Measurements from ENCODE around the gene ZNF467. TPM values are rescaled to one million over a fixed set of nuclear protein-coding genes. Genes with fewer than 3 reads are reported as not detected.

ZNF467 gene
- total RNA-seq, 1 experiment from 2014 or later = 3.0 TPM

DNA sequence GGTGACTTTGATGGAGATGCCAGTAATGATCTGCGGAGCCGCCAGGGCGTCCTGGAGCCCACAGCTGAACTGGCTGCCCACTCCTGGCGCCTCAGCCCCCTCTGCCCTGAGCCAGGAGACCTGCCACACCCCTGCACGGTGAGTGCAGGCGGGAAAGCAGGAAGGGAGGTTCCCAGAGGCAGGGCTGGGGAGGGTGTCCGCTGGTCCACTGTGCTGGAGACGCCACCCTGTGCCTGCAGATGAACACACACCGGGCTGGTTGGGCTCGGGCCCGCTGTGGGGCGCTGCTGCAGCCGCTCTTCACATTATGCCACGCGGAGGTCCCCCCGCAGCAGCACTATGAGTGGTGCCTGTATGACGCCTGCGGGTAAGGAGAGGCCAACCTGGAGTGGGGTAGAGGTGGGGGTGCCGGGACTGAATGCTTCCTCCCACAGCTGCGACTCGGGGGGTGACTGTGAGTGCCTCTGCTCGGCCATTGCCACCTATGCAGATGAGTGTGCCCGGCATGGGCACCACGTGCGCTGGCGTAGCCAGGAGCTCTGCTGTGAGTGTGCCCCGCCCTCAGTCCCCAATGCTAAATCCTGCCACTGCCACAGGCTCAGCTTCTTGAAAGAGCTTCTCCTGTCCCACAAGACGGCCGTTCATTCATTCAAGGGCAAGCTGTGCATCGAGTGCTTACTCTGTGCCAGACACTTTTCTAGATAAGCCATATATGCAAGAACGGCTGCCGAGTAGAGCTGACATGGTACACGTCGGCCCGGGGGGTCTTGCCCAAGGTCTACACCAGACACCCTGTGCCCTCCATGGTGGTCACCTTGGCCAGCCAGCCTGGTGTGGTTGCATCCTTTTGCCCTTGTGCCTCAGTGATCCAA, 14.3 kb upstream of the ZNF467 start:
- DNase-seq (ENCODE audit: low spot score) = no peak

DNA sequence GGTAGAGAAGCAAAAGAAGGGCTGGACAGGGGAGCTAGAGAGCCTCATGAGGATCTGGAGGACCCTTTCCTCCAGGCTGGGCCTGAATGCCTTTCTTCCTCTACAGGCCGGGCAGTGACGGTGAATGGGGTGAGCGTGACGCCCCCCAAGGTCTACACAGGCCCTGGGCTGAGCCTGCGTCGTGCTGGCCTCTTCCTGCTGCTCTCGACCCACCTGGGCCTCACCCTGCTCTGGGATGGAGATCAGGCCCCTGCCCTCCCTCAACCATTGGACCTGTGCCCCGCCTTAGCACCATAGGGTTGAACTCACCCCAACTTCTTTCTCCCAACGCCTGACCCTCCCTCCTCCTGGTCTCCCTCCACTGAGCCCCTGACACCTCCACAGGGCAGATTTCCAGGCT, 12.6 kb upstream of the ZNF467 start:
- no peak for DNase-seq (ENCODE audit: low spot score)

DNA sequence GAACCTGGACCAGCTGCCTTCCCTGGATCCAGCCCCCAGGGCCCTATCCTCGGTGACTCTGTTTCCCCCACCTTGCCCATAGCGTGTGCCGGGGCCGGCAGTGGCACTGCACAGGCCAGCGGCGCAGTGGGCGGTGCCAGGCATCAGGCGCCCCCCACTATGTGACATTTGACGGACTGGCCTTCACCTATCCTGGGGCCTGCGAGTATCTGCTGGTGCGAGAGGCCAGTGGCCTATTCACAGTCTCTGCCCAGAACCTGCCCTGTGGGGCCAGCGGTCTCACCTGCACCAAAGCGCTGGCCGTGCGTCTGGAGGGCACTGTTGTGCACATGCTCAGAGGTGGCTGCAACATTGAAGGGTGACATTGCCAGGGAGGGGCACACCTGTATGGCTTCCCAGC, 12.0 kb upstream of the ZNF467 start:
- DNase-seq (ENCODE audit: low spot score) = no peak

DNA sequence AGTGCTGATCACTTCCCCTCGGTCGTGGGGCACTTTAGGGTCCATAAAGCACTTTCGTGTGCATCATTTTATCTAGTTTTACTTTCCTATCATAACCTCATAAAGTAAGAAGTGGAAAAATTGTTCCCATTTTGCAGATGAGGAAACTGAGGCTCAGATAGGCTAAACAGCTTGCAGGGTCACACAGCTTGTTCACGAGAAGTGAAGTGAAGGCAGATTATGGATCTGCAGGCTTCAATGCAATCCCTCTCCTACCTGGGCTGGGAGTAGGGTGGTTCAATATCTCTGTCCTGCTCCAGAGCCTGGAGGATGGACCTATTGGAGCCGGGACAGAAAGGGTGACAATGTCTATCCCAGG, 10.8 kb upstream of the ZNF467 start:
- DNase-seq (ENCODE audit: low spot score) = no peak

DNA sequence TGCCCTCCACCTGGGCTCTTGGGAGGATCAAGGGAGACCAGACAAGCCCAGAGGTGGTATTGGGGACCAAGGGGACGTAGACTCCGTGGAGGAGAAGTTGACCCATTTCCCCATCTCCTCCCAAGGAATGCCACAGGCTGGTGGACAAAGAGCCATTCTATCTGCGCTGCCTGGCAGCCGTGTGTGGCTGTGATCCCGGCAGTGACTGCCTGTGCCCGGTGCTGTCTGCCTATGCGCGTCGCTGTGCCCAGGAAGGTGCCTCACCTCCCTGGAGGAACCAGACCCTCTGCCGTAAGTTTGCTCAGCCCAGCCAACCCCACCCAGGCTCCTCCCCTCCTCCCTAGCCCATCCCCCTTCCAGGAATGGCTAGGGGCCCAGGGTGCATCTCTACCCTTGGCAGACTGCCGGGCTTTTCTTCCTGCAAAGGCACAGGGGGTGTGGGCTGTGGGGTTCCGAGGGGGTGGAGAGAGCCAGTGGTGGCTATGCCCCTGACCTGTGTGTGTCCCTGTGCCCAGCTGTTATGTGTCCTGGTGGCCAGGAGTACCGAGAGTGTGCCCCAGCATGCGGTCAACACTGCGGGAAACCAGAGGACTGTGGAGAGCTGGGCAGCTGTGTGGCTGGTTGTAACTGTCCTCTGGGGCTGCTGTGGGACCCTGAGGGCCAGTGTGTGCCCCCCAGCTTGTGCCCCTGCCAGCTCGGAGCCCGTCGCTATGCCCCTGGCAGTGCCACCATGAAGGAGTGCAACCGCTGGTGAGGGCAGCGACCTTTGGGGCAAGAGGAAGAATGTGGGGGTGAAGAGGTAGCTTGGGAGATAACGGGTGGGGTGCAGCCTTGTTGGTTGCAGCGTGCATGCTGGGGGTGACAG, 10.2 kb upstream of the ZNF467 start:
- no peak for DNase-seq (ENCODE audit: low spot score)

DNA sequence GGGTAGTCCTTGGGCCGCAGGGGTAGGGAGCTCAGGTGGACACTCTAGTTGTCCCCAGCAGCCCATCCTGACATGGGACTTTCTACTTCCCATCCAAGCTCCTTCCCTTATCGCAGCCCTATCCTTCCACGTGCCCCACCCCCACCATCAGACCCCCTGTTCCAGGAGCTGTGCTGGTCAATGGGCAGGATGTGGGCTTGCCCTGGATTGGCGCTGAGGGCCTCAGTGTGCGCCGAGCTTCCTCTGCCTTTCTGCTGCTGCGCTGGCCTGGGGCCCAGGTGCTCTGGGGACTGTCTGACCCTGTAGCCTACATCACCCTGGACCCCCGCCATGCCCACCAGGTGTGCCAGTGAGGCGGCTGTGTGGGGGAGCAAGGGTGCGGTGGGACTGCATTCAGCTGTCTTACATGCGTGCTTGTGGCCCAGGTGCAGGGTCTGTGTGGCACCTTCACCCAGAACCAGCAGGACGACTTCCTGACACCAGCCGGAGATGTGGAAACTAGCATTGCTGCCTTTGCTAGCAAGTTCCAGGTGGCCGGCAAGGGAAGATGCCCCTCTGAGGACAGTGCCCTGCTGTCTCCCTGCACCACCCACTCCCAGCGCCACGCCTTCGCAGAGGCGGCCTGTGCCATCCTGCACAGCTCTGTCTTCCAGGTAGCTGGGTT, 9.4 kb upstream of the ZNF467 start:
- DNase-seq (ENCODE audit: low spot score) = no peak

DNA sequence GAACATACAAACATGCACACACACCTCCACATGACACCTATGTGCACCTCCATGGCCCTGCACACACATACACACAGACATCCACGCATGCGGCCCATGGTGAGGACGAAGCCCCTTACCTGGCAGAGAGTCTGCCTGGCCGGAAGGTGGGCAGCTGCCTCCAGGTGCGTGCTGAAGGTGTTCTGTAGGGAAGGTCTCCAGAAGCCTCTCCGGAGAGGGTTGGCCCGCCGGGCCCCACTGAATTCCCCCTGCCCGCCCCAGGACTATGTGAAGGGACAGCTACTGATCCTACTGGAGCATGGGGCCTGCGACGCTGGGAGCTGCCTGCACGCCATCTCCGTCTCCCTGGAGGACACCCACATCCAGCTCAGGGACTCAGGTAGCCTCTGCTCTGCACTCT, 8.5 kb upstream of the ZNF467 start:
- DNase-seq (ENCODE audit: low spot score) = no peak

DNA sequence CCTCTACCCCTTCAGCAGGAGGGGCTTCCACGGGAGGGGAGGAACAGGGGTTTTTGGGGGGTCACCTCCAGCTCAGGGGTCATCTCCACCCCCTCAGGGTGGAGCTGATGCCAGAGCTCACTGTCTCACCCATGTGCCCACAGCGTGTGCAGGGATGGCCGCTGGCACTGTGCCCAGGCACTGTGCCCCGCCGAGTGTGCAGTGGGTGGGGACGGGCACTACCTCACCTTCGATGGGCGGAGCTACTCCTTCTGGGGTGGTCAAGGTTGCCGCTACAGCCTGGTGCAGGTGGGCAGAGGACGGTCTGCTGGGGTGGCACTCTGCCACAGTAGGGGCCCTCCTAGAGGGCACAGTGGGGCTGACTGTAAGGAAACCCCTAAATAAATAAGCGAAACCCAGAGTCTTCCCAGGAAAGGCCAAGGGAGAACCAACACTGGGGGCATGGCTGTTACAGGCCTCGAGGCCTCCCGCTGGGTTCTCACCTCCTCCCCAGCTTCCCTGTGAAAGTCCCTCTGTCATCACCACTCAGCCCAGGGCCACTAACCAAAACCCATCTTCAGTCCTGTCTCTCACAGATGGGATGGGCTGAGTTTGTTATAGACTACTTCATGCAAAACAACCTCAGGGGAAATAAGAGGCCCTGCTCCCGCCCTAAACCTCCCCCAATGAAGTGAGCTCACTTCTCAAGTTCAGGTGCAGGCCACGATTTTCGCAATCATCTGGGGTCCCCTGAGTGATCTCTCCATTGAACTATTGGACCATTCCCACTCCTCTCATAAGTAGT, 7.4 kb upstream of the ZNF467 start:
- DNase-seq (ENCODE audit: low spot score) = no peak

DNA sequence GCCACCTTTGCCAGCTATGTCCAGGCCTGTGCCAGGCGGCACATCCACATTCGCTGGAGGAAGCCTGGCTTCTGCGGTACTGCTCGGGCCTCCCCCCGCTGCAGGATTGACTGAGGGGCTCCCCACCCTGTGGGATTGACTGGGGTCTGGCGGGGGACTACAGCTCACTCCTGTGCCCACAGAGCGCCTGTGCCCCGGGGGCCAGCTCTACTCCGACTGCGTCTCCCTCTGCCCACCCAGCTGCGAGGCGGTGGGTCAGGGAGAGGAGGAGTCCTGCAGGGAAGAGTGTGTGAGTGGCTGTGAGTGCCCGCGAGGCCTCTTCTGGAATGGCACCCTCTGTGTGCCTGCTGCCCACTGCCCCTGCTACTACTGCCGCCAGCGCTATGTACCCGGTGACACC, 6.7 kb upstream of the ZNF467 start:
- no peak for DNase-seq (ENCODE audit: low spot score)

DNA sequence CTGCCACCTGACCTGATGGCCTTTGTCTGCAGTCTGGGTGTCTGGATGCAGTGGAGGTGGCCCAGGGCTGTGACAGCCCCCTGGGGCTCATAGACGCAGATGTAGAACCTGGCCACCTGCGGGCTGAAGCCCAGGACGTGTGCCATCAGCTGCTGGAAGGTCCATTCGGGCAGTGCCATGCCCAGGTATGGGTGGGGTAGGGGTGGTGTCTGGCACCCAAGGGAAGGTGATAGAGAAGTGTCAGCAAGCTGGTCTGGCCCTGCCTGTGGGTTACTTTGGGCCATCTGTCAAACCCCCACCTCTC, 6.1 kb upstream of the ZNF467 start:
- no peak for DNase-seq (ENCODE audit: low spot score)

DNA sequence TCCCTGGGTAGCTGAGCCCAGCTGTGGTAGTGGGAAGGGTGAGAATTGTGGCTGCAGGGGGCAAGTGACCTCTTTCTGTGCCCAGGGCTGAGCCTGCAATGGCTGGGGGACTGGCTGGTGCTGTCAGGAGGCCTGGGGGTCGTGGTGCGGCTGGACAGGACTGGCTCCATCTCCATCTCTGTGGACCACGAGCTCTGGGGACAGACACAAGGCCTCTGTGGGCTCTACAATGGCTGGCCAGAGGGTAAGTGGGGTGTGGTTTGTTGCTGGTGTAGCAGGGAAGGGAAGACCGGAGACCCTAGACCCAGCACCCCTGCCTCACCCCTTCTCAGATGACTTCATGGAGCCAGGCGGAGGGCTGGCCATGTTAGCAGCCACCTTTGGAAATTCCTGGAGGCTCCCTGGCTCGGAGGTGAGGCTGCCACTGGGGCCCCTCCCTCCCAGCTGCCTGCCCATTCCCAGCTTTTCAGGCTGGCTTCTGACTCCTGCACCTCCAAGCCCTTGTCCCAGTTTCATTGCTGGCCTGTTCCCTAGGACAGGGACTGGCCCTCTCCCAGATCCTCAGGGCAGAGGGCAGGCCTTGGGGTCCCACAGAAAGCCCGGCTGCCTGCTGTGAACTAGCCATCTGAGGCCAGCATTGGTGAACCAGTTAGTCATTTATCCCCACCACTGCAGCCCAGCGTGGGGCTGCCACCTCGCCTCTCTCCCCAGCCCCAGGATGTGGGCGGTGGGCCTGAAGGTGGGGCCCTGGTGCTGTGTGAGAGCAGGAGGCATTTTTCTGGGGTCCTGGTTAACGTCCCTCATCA, 5.5 kb upstream of the ZNF467 start:
- no peak for DNase-seq (ENCODE audit: low spot score)

DNA sequence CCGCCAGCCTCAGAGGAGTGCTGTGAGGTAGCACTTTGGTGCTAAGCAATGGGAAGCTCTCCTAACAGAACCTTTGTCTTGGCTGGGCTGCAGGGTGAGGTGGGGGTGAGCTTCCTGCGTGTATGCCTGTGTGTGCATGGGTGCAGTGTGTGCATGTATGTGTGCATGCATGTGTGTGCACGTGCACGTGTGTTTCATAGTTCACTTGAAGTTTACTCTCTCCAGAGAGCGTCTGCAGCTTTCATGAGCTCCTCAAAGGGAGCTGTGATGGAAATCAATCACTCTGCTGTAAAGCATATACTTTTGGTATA, 4.9 kb upstream of the ZNF467 start:
- DNase-seq (ENCODE audit: low spot score) = no peak

DNA sequence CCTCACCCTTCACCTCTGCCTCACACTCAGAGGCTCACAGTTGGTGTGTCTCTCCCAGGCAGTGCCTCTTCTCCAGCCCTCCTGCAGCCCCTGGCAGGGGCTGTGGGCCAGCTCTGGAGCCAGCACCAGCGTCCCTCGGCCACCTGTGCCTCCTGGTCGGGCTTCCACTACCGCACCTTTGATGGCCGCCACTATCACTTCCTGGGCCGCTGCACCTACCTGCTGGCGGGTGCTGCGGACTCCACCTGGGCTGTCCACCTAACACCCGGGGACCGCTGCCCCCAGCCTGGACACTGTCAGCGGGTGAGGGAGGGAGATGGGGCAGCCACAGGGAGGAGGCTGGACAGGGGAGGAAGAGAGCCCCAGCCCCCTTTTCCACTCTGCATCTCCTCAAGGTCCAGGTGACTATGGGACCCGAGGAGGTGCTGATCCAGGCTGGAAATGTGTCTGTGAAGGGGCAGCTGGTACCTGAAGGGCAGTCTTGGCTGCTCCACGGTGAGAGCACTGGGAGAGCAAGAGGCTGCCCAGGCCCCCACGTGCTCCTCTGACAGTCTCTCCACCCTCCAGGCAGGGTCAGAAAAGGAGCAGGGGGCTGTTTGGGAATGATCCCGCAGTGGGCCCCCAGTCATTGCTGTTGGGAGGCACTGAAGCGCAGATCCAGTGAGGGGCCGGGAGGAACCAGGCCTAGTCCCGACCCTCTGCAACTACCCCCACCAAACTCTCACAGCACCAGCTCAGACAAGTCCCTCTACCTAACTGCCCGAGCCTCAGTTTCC, 4.4 kb upstream of the ZNF467 start:
- no peak for DNase-seq (ENCODE audit: low spot score)

DNA sequence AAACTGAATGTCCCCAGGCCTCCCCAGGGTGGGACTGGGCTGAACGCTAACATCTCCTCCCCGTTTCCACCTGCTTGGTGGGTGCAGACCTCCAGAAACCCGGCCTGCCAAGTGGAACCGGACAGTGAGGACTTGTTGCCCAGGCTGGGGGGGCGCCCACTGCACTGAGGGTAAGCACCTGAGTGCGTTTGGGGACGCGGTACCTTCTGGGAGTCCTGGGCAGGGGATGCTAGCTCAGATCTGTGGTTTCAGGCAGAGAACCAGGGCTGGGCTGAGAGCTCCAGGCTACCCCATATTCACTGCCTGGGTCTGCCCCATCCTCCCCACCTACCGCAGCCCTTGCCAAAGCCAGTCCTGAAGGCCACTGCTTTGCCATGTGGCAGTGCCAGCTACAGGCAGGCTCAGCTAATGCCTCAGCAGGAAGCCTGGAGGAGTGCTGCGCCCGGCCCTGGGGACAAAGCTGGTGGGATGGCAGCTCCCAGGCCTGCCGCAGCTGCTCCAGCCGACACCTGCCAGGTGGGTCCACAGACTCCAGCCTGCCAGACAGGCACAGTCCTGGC, 3.5 kb upstream of the ZNF467 start:
- DNase-seq (ENCODE audit: low spot score) = no peak

DNA sequence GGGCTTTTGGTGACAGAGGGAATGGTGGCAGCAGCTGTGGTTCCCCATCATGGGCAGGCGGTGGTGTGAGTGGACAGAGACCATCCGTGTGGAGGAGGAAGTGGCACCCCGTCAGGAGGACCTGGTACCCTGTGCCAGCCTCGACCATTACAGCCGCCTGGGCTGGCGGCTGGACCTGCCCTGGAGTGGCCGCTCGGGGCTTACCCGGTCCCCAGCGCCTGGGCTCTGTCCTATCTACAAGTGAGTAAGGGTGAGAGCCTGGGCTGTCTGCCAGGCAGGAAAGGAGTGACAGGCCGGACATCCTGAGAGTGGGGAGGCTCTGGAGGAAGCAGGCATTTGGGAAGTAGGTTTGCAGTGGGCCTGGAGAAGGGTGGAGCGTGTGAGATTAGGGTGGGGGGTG, 2.9 kb upstream of the ZNF467 start:
- peak; percentile 48 for DNase-seq (ENCODE audit: low spot score)

DNA sequence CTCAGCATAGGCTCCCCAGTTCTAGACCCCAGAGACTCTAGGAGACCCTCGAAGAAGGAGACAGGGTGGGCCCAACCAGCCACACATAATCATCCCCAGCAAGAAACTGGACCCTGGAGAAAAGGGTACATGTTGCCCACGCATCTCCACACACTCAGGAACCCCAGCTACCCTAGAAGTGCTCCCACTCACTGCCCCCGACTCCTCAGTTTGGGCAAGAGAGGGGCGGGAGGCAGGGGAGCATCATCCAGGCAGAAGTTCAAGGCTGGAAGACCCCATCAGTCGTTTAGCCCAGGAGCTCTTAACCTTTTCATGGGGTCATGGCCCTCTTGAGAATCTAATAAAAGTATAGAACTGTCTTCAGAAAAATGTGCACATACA, 1.8 kb upstream of the ZNF467 start:
- DNase-seq (ENCODE audit: low spot score) = no peak

DNA sequence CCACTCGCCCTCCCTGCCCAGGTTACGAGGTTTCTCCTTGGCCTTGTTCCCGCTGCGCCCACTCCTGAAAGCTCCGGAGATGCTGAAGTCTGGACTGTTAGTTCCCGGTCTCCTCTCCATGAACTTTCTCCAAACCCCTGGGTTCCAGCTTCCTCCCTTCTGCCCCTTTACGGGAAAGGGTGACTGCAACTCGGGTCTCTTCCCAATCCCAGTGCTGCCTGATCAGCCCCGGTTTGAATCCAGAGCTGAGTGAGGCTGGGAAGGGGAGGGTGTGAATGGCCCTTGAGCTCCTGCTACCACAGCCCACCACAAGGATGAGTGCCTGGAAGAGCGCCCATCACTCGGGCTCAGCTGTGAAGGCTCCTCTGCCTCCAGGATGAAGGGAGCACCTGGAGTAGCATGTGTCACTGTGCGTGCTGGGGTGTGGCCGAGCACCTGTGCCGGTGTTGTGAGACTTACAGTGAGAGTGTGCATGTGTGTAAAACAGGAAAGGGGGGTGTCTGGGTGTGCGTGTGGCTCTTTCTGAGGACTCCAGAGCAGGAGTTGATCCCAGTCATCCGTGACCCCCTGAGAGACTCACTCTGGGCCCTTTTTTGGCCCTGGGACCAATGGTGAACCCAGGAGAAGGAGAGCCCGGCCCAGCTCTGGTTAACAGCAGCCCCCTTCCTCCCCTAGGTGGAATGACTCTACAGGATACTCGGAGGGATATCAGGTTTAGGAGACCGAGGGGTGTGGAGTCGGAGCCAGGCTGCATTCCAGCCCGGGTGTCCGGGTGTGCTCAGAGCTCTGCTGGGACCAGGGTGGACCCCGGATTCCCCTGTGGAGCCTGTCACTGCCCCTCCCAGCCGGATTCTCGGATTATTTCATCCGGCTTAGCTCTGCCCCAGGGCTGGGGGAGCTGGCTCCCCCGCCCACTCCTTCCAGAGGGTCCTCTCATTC, 1.1 kb upstream of the ZNF467 start:
- DNase-seq (ENCODE audit: low spot score) = no peak

DNA sequence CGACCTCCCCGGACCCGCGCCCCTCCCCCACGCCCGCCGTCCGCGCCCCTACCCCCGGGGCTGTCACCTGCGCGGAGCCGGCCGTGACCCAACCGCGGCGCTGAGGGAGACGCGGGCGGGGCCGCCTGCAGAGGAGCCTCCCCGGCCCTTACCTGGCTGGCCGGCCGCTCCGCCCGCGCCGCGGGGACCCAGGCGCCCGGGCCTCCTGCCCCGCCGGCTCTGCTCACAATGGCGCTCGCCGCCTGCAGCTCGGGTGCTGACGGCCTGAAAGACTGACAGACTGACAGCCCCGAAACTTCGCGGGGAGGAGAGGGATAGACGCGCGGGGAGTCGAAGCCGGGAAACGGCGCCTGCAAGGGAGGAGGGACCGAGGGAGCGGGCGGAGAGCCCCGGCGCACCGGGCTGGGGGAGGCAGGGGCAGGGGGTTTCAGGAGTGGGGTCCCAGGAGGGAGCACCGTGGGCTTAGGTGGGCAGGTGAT, 393 bp downstream of the ZNF467 start:
- DNase-seq (ENCODE audit: low spot score) = no peak
